ENCODE data around the gene PPP1R1C.

The PPP1R1C gene

DNA sequence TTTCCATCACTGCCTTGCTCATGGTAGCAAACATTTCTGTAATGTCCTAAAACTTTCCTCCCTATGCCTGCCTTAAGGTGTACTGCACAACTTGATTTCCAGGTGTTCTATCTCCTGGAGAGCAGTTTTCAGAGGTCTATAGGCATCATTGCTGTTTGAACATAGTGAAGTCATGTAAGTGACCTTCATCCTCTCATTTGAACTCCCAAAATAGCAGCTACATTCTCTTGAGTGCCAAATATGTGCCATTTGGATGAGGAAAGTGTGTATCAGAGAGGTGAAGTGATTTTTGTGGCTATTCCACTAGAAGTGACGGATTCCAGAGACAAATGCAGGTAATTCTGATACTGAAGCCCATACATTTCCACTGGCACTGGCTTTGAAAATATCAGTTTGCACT, 3.4 kb downstream of the PPP1R1C start:
- DNase-seq (ENCODE audit: low spot score): no peak
- TF ChIP-seq, protein P1, sequence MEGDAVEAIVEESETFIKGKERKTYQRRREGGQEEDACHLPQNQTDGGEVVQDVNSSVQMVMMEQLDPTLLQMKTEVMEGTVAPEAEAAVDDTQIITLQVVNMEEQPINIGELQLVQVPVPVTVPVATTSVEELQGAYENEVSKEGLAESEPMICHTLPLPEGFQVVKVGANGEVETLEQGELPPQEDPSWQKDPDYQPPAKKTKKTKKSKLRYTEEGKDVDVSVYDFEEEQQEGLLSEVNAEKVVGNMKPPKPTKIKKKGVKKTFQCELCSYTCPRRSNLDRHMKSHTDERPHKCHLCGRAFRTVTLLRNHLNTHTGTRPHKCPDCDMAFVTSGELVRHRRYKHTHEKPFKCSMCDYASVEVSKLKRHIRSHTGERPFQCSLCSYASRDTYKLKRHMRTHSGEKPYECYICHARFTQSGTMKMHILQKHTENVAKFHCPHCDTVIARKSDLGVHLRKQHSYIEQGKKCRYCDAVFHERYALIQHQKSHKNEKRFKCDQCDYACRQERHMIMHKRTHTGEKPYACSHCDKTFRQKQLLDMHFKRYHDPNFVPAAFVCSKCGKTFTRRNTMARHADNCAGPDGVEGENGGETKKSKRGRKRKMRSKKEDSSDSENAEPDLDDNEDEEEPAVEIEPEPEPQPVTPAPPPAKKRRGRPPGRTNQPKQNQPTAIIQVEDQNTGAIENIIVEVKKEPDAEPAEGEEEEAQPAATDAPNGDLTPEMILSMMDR (IDR thresholded peaks at IDR 0.05; ENCODE audit: extremely low read depth, missing control alignments): no peak

DNA sequence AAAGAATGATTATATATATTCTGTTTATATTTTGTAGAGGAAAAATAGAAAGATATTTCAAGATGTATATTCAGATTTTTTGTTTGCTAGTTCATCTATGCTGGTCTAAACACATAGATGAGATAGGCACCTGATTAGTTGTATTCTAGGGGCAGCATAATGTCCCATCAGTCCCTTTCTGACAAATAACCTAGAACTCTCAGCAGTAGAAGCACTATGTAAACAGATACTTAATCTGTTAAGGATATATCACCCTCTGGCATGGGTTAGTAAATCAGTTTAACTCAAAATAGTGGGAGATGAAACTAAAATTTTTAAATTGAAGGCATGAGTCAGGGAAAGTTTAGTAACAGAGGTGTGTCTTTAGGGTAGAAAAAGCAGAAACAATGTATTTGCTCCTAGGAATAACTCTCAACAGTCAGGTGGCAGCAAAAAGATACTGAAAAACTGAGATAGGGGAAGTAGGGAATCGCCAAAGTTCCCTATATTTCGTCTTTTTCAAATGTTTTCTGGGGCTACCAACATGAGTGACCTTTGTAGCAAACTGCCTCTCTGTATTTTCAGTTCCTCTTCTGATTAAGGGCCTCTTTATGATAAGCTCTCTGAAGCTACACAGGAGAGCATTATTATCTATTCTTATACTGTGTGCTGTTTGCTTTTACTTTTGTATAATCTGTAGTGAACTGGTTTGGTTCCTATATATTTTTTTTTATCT, 5.7 kb downstream of the PPP1R1C start:
- DNase-seq (ENCODE audit: low spot score): peak; percentile 44
- TF ChIP-seq, protein P1 (IDR thresholded peaks at IDR 0.05; ENCODE audit: extremely low read depth, missing control alignments): no peak

DNA sequence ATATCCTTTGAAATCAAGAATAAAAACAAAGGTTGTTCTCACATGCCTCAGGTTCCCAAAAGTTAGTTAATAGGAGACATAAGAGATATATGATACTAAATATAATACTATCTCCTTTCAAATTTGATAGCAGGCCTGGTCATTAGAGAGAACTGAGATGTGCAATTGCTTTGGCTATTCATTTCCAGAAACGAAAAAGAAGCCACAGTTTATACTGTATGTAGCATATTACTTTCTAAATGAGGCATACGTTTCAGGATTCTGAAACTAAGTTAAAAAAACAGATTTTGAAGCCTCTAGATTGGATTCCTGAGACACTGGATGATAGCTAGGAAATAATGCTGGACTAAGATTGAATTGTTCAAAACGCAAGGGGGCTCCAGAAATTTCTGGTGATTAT, 7.1 kb downstream of the PPP1R1C start:
- TF ChIP-seq, protein P1 (IDR thresholded peaks at IDR 0.05; ENCODE audit: extremely low read depth, missing control alignments): no peak
- peak; percentile 55 for DNase-seq (ENCODE audit: low spot score)

DNA sequence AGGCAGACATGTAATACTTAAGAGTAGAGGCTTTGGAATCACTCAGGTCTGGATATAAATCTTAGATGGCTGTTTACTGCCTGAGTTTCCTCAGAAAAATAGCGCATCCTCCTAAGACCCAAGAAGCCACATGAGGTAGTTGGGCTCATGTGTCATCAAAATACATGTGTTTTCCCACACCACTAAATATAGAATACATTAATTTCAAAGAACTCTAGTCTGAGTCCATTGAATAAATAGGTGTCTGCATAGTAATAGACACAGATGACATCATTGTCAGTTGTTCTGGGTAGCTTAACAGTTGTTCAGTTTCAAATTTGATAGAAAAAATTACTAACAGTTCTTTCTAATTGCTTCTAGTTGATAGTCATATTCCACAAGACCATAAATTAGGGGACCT, 9.6 kb downstream of the PPP1R1C start:
- TF ChIP-seq, protein P1 (IDR thresholded peaks at IDR 0.05; ENCODE audit: extremely low read depth, missing control alignments): no peak

DNA sequence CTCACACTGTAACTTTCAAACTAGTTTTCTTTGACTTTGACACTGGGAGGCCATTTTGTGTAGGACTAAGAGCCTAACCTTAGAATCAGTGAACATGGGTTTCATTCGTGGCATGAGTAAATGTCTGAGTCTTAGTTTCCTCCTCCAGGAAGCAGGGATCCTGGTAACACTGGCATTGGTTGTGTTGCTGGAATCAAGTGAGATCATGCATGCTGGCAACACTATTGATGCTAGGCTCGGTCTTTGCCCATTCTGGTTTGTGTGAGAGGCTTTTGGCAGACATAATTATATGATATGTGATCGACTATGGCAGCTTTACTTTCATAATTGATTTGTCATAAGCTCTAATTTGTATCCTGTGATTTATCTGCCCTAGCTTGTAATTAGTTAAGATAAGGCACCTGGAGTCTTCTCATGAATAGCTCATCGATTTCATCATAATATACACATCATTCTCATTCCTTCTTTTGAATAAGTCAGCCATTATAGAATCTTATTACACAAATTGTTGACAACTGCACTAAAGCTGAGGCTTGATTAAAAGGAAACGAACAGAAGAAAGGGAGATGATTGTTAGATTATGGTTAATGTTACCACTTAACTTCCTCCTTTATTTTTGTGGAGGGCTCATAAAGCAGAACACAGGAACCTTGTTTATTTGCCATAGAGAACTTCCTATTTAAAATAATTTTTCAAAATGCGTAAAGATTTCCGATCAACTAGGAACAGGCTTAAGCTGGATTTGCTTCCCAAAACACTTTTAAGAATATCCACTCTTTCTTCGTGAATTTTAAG, 12.6 kb downstream of the PPP1R1C start:
- TF ChIP-seq, protein P1 (IDR thresholded peaks at IDR 0.05; ENCODE audit: extremely low read depth, missing control alignments): no peak
- DNase-seq (ENCODE audit: low spot score): no peak

More for the DNA sequence above, 9.6 kb downstream of the PPP1R1C start:
- no peak for DNase-seq (ENCODE audit: low spot score)

GRCh38 chr2:181998891-181999654, 13.4 kb downstream of the PPP1R1C start:
- no peak for DNase-seq (ENCODE audit: low spot score)
- TF ChIP-seq, protein P1 (IDR thresholded peaks at IDR 0.05; ENCODE audit: extremely low read depth, missing control alignments): no peak

All from GM20000 (cell line).